Neural crest cell (in vitro differentiated cells): ENCODE data around the gene BCO2. TPM values are rescaled to one million over a fixed set of nuclear protein-coding genes. Genes with fewer than 3 reads are reported as not detected.

Source experiments
- DNase-seq: peaks from one replicate; pipeline ENCODE4 v3.0.0; 2021; ENCODE audit warnings: low read depth, mixed read lengths, low spot score
- H3K27ac Mint-ChIP-seq: one replicate; pipeline ENCODE4 v1.8.0; 2021; ENCODE audit warnings: mild to moderate bottlenecking, mixed read lengths; ENCODE audit not compliant: unreplicated experiment
- H3K27me3 Mint-ChIP-seq: 2 replicates; pipeline ENCODE4 v1.8.0; 2021; ENCODE audit warnings: low read depth, mild to moderate bottlenecking, mixed read lengths
- H3K36me3 Mint-ChIP-seq: 2 replicates; pipeline ENCODE4 v1.8.0; 2021; ENCODE audit warnings: low read depth, mild to moderate bottlenecking, mixed read lengths
- H3K4me1 Mint-ChIP-seq: 2 replicates; pipeline ENCODE4 v1.8.0; 2021; ENCODE audit warnings: mixed read lengths
- H3K4me3 Mint-ChIP-seq: one replicate; pipeline ENCODE4 v1.8.0; 2021; ENCODE audit warnings: mild to moderate bottlenecking, mixed read lengths
- H3K9me3 Mint-ChIP-seq: 2 replicates; pipeline ENCODE4 v1.8.0; 2021; ENCODE audit warnings: mixed read lengths
- CTCF ChIP-seq: fragments of 200-600 bp; sonication (generic); conservative IDR thresholded peaks from 2 replicates; pipeline ENCODE4 v1.5.0; 2021; ENCODE audit warnings: antibody characterized with exemption, mild to moderate bottlenecking
- total RNA-seq: library from RNA; stranded (reverse); gene quantifications from 2 replicates; pipeline ENCODE4 v1.2.1, GENCODE V29; 2021

BCO2 gene
- total RNA-seq, 1 donor from 2014 or later, result 1.0 TPM

- TF ChIP-seq CTCF, result no peak
- peaks cover 2% of the 10 kb centered on the region for H3K9me3 Mint-ChIP-seq
- DNase-seq, result no peak
- no peaks in the 10 kb centered on the region for H3K27me3 Mint-ChIP-seq
- no peak overlapping the region for H3K4me3 Mint-ChIP-seq
- H3K36me3 Mint-ChIP-seq, result no peaks in the 10 kb centered on the region
- H3K4me1 Mint-ChIP-seq, result no peaks in the 10 kb centered on the region
- no peak overlapping the region for H3K27ac Mint-ChIP-seq
Observed at GRCh38 chr11:112134473-112134872, 40.8 kb upstream of the BCO2 start.

- Mint-ChIP-seq H3K9me3 (peaks cover 7% of the 10 kb centered on the region), H3K27me3 (no peaks in the 10 kb centered on the region), H3K36me3 (no peaks in the 10 kb centered on the region), H3K4me3 (no peak overlapping the region), H3K27ac (no peak overlapping the region), H3K4me1 (no peaks in the 10 kb centered on the region)
- DNase-seq, result no peak
- TF ChIP-seq CTCF, result no peak
Observed at GRCh38 chr11:112143597-112143996, 31.7 kb upstream of the BCO2 start.

- no peak for TF ChIP-seq CTCF
- H3K9me3 Mint-ChIP-seq, result no peaks in the 10 kb centered on the region
- H3K4me3 Mint-ChIP-seq, result no peak overlapping the region
- no peak overlapping the region for H3K27ac Mint-ChIP-seq
- DNase-seq, result no peak
- no peaks in the 10 kb centered on the region for H3K36me3 Mint-ChIP-seq
- H3K27me3 Mint-ChIP-seq, result no peaks in the 10 kb centered on the region
- no peaks in the 10 kb centered on the region for H3K4me1 Mint-ChIP-seq
Observed at GRCh38 chr11:112150517-112150916, 24.8 kb upstream of the BCO2 start.

GRCh38 chr11:112156153-112156955, 19.0 kb upstream of the BCO2 start:
- H3K4me1 Mint-ChIP-seq, result no peaks in the 10 kb centered on the region
- no peak overlapping the region for H3K27ac Mint-ChIP-seq
- H3K9me3 Mint-ChIP-seq, result no peaks in the 10 kb centered on the region
- H3K4me3 Mint-ChIP-seq, result no peak overlapping the region
- H3K27me3 Mint-ChIP-seq, result no peaks in the 10 kb centered on the region
- no peaks in the 10 kb centered on the region for H3K36me3 Mint-ChIP-seq
- DNase-seq, result no peak
- no peak for TF ChIP-seq CTCF

- DNase-seq, result no peak
- Mint-ChIP-seq H3K9me3 (no peaks in the 10 kb centered on the region), H3K4me1 (no peaks in the 10 kb centered on the region), H3K27ac (no peak overlapping the region), H3K4me3 (no peak overlapping the region), H3K36me3 (no peaks in the 10 kb centered on the region), H3K27me3 (no peaks in the 10 kb centered on the region)
- no peak for TF ChIP-seq CTCF
Observed at GRCh38 chr11:112156956-112157766, 18.2 kb upstream of the BCO2 start.
